GM19463 (cell line): ENCODE data around the gene TMEM143.
"Not testable (repeated sequence)": the region's sequence is repeated elsewhere in the genome, so short reads cannot be mapped to it uniquely, and the experiment has no call there.

Experiments
- ATAC-seq: cut with Tn5 transposase; IDR thresholded peaks from one replicate; pipeline ENCODE4 v1.9.1; 2021; ENCODE audit warnings: mild to moderate bottlenecking, moderate library complexity; ENCODE audit not compliant: unreplicated experiment

The TMEM143 gene

GRCh38 chr19:48391100-48392005 lies 27.6 kb upstream of the TMEM143 start, which contains the start of gene KDELR1:
TSS of gene KDELR1 (minus strand) at chr19:48391551. CDS start at chr19:48391358, 193 bp downstream.
- ATAC-seq = peak; percentile 74

- no peak for ATAC-seq
Observed at GRCh38 chr19:48390188-48391099, 26.7 kb upstream of the TMEM143 start.

GRCh38 chr19:48386981-48387380 lies 23.2 kb upstream of the TMEM143 start:
- ATAC-seq = no peak

GRCh38 chr19:48385461-48386087 lies 21.8 kb upstream of the TMEM143 start:
- ATAC-seq = no peak

- ATAC-seq = no peak
Observed at GRCh38 chr19:48382286-48382685, 18.5 kb upstream of the TMEM143 start.

- no peak for ATAC-seq
Observed at GRCh38 chr19:48381178-48381950, 17.6 kb upstream of the TMEM143 start.

GRCh38 chr19:48379058-48379457 lies 15.3 kb upstream of the TMEM143 start:
- ATAC-seq = no peak

- ATAC-seq = no peak
Observed at GRCh38 chr19:48378194-48378570, 14.4 kb upstream of the TMEM143 start.

GRCh38 chr19:48373567-48373966 lies 9.8 kb upstream of the TMEM143 start:
- ATAC-seq = no peak

GRCh38 chr19:48372904-48373303 lies 9.2 kb upstream of the TMEM143 start:
- no peak for ATAC-seq

- ATAC-seq = not testable (repeated sequence)
Observed at GRCh38 chr19:48371771-48372170, 8.0 kb upstream of the TMEM143 start.

GRCh38 chr19:48371367-48371766 lies 7.6 kb upstream of the TMEM143 start:
- no peak for ATAC-seq

GRCh38 chr19:48370955-48371354 lies 7.2 kb upstream of the TMEM143 start:
- ATAC-seq = no peak

GRCh38 chr19:48368936-48369335 lies 5.2 kb upstream of the TMEM143 start:
- ATAC-seq = no peak

- ATAC-seq = no peak
Observed at GRCh38 chr19:48367855-48368254, 4.1 kb upstream of the TMEM143 start.

- ATAC-seq = no peak
Observed at GRCh38 chr19:48365602-48366001, 1.9 kb upstream of the TMEM143 start.

- no peak for ATAC-seq
Observed at GRCh38 chr19:48364598-48365348, 1.0 kb upstream of the TMEM143 start.

GRCh38 chr19:48363500-48363809 lies 285 bp downstream of the TMEM143 start:
- no peak for ATAC-seq

- peak; percentile 59 for ATAC-seq
Observed at GRCh38 chr19:48362716-48363499, 832 bp downstream of the TMEM143 start.
